K562 (cell line): ENCODE data around the gene NBEAL2. TPM values are rescaled to one million over a fixed set of nuclear protein-coding genes. Genes with fewer than 3 reads are reported as not detected.

Experiments
- ATF6 ChIP-seq: sonication (generic); formaldehyde crosslinking; IDR thresholded peaks from 2 replicates; pipeline ENCODE4 v1.4.0; 2020; ENCODE audit warnings: mild to moderate bottlenecking, missing genetic modification reagents
- CBX3 ChIP-seq, 2 experiments: IDR thresholded peaks; 1 replicate in 1 of 2; 2 replicates in 1 of 2; pipeline ENCODE4 v1.6.1; 2012; ENCODE audit warnings: inconsistent platforms in 2 of 2, low read length in 2 of 2, borderline replicate concordance in 1 of 2, control low read depth in 1 of 2
- CHD7 ChIP-seq: fragments of 200-600 bp; sonication (generic); IDR thresholded peaks from one replicate; pipeline ENCODE4 v1.6.1; 2012; ENCODE audit warnings: mild to moderate bottlenecking, low read depth, low read length, inconsistent platforms
- GATA2 ChIP-seq: sonication (generic); formaldehyde crosslinking; IDR thresholded peaks from 2 replicates; pipeline ENCODE4 v1.4.0; 2020; ENCODE audit warnings: mild to moderate bottlenecking, missing genetic modification reagents
- HNRNPK ChIP-seq: fragments of 200-400 bp; formaldehyde crosslinking; IDR thresholded peaks from one replicate; pipeline ENCODE4 v1.6.1; 2018; ENCODE audit warnings: mild to moderate bottlenecking, low read depth, low read length; ENCODE audit not compliant: poor library complexity, severe bottlenecking
- JUN ChIP-seq, 2 experiments: sonication (generic) in 1 of 2; formaldehyde crosslinking in 1 of 2; IDR thresholded peaks; 2 replicates each; pipeline versions ENCODE4 v1.6.1 to v1.8.0; 2012 to 2022; ENCODE audit warnings: borderline replicate concordance in 2 of 2, mild to moderate bottlenecking in 2 of 2, improper control_type of control experiment in 1 of 2, low read depth in 1 of 2, low read length in 1 of 2, missing genetic modification reagents in 1 of 2
- L3MBTL2 ChIP-seq: fragments of 450-650 bp; IDR thresholded peaks from 2 replicates; pipeline ENCODE4 v1.6.1; 2016; ENCODE audit warnings: mild to moderate bottlenecking, moderate library complexity
- MIER1 ChIP-seq: fragments of 450-650 bp; IDR thresholded peaks from 2 replicates; pipeline ENCODE4 v1.6.1; 2016; ENCODE audit warnings: antibody characterized with exemption, mild to moderate bottlenecking, low read depth
- NEUROD1 ChIP-seq: fragments of 150-350 bp; IDR thresholded peaks from 2 replicates; pipeline ENCODE4 v1.6.1; 2014; ENCODE audit warnings: borderline replicate concordance, low read length, low read depth; ENCODE audit not compliant: partially characterized antibody
- NFATC3 ChIP-seq: fragments of 450-650 bp; IDR thresholded peaks from 2 replicates; pipeline ENCODE4 v1.6.1; 2017; ENCODE audit warnings: mild to moderate bottlenecking
- RBM15 ChIP-seq: fragments of 200-400 bp; formaldehyde crosslinking; IDR thresholded peaks from 2 replicates; pipeline ENCODE4 v1.6.1; 2018; ENCODE audit warnings: mild to moderate bottlenecking, low read length, moderate library complexity; ENCODE audit not compliant: insufficient read depth
- SMARCA4 ChIP-seq: fragments of 450-650 bp; IDR thresholded peaks from 2 replicates; pipeline ENCODE4 v1.6.1; 2016
- ZFP1 ChIP-seq: fragments of 450-650 bp; formaldehyde crosslinking; IDR thresholded peaks from 2 replicates; pipeline ENCODE4 v1.4.0; 2020; ENCODE audit warnings: mild to moderate bottlenecking, mixed read lengths
- ZNF384 ChIP-seq: IDR thresholded peaks from 2 replicates; pipeline ENCODE4 v1.6.1; 2012; ENCODE audit warnings: low read depth, low read length, improper control_type of control experiment
- ZNF583 ChIP-seq: fragments of 250-450 bp; sonication (Bioruptor Pico); IDR thresholded peaks from 2 replicates; pipeline ENCODE4 v1.4.0; 2020
- polyA plus RNA-seq, 8 experiments: library from polyadenylated mRNA; depleted of rRNA in 4 of 8; stranded (reverse) in 5 of 8; unstranded in 3 of 8; fragments of >200 nt; fragmentation: Nextera tagmentation in 2 of 8; fragmentation: Illumina TruSeq in 1 of 8; extraction: Ambion mirVana in 2 of 8; extraction: Trizol in 1 of 8; gene quantifications; 2 replicates each; pipeline versions ENCODE4 v1.2.1 to v1.2.3, GENCODE V29; 2011 to 2014; ENCODE audit warnings: inconsistent platforms in 1 of 8, missing spikeins in 1 of 8
- total RNA-seq, 7 experiments: library from RNA; depleted of rRNA in 6 of 7; stranded (reverse); fragments of >200 nt in 6 of 7; fragmentation: Illumina TruSeq in 2 of 7; extraction: Trizol in 2 of 7; gene quantifications; 2 replicates each; pipeline versions ENCODE4 v1.2.1 to v1.2.3, GENCODE V29; 2011 to 2021; ENCODE audit warnings: low replicate concordance in 1 of 7

Gene NBEAL2
- total and polyA plus RNA-seq, 9 of the 15 experiments (the other 6 are each of a cell fraction or from before 2014, with no cell fraction given) = 0.06 to 114 (median 29.6) TPM

GRCh38 chr3:46935168-46935858, 44.2 kb upstream of the NBEAL2 start (continued):
- TF ChIP-seq CBX3 (IDR thresholded peaks at IDR 0.05; ENCODE audit: borderline replicate concordance in 1 of 2, low read length in 2 of 2) (no peak), RBM15 (no peak), CHD7 (no peak), JUN (IDR thresholded peaks at IDR 0.05; ENCODE audit: borderline replicate concordance, low read depth, low read length) (peak; percentile 99), JUN (CRISPR knock-in tag; IDR thresholded peaks at IDR 0.05; ENCODE audit: borderline replicate concordance) (no peak), ZNF384 (peak; percentile 88), SMARCA4 (peak; percentile 93), ATF6 (CRISPR knock-in tag) (no peak), ZNF583 (CRISPR knock-in tag) (no peak), NEUROD1 (peak; percentile 55), ZFP1 (CRISPR knock-in tag) (no peak), HNRNPK (no peak), MIER1 (no peak), NFATC3 (no peak), GATA2 (CRISPR knock-in tag) (peak; percentile 64; the same call in 1 of the 2 replicates), L3MBTL2 (no peak)
